Coronary artery (tissue), 2 donors: Measurements from ENCODE around the gene PTPRZ1.

Source experiments
- DNase-seq: peaks from one replicate; pipeline ENCODE4 v3.0.0-alpha.2; 2017; ENCODE audit warnings: low spot score
- H3K27ac ChIP-seq, 2 donors: fragments of 200-600 bp; sonication (generic); one replicate each; pipeline ENCODE4 v1.5.1; 2016 to 2019
- H3K4me3 ChIP-seq: fragments of 200-600 bp; sonication (generic); 2 replicates; pipeline ENCODE4 v1.5.1; 2016; ENCODE audit warnings: mild to moderate bottlenecking, moderate library complexity
- CTCF ChIP-seq: fragments of 200-600 bp; sonication (generic); IDR thresholded peaks from one replicate; pipeline ENCODE4 v1.5.1; 2019; ENCODE audit warnings: antibody characterized with exemption

Gene PTPRZ1

GRCh38 chr7:121961089-121961867, 88.3 kb downstream of the PTPRZ1 start:
- Histone ChIP-seq H3K27ac (no peak overlapping the region), H3K4me3 (no peak overlapping the region)
- DNase-seq, result no peak
- no peak for TF ChIP-seq CTCF

DNA sequence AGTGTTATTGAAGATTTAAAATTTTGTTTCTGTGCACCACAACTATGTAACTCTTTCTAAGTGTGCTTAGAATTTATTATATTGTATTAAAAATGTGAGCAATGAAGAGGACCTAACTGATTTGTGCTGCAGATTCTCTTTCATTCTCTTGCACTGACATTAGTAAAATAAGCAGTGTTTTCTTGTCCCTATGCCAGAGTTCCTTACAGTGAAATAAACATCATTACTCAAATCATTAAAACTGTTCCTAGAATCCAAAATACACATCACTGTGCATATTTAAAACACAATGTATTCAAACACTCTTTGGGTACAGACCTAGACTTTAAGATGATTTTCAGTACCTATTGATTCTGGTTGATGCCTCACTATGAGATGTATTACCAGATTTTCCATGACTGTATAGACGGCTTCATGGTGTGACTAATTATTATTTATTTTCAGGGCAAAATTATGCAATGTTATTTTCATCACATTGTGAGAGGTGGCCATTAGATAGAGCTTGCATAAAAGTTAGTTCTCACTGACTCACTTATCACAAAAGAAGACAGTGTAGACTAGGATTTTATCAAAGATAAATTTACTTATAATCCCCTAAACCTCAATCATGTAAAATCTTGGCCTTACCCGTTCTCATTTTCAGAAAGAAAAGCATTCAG, 93.4 kb downstream of the PTPRZ1 start:
- no peak for DNase-seq
- no peak for TF ChIP-seq CTCF
- Histone ChIP-seq H3K4me3 (no peak overlapping the region), H3K27ac (no peak overlapping the region)

DNA sequence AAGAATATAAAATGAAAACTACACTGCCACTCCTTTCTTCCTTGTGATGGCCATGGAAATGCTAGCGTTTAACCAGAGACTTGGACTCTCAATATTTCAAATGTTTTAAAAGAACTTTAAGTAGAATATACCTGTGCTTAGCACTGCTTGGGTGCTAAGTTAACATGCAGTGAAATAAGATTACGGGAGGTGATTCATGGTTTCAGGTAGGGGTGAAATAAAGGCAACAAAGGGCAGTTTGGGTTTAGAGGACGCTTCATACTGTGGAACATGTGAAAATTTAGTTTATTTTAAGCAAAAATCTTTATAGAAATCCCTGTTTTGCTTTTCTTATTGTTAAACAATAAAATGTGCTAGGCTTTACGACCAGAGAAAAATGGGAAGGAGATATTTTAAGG, 94.0 kb downstream of the PTPRZ1 start:
- H3K27ac ChIP-seq, result no peak overlapping the region
- TF ChIP-seq CTCF, result no peak
- no peak overlapping the region for H3K4me3 ChIP-seq
- no peak for DNase-seq

GRCh38 chr7:121985476-121986030, 112.6 kb downstream of the PTPRZ1 start:
- Histone ChIP-seq H3K27ac (no peak overlapping the region), H3K4me3 (no peak overlapping the region)
- no peak for DNase-seq
- no peak for TF ChIP-seq CTCF

DNA sequence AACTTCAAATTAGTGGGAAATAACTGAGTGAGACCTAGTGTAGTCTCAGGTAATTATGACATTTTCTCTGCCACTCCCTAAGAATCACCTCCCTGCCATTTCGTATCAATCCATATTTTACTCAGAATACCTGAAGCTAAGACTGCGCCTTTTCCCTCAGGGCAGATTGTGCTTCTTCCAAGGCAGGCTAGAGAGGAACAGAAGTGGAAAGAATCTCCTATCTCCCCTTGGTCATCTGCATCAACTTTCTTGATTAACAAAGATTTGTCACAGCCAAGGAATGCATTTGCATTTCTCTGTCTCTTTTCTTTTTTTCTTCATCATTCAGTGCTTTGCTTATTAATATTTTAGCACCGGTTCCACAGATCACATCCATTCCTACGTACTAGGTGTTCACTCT, 119.1 kb downstream of the PTPRZ1 start:
- H3K4me3 ChIP-seq, result no peak overlapping the region
- no peak for TF ChIP-seq CTCF
- DNase-seq, result no peak
- H3K27ac ChIP-seq, result no peak overlapping the region

DNA sequence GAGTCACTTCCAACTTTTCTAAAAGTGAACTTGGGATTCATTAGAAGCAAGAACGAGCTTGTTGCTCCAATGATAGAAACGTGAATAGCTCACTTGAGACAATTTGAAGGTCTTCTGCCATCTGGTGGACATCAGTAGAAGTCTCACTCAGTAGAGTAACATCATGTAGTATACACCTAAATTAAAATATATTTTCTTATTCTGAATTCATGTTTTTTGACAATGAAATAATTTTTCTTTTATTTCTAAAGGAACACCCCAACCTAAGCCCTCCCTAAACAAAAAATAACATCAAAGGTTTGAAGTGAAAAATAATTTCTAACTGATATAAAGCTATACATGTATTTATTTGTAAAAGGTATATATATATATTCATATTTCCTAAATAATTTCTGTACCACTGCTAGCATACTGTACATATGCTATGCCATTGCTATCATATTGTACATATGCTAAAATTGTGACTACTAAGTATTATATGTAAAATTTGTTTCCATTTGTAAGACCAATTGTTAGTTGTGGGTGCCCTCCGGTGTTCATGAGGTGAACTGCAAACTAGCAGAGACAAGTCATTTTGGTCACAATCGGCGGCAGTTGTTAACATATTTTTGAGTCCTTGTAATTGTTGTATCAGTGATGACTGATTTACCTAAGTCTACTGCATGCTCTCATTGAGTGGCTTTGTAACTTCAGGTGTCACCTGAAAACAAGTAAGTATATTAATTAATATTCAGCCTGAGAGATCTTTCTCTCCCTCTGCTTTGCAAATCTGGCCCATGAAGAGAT, 121.9 kb downstream of the PTPRZ1 start:
- DNase-seq, result no peak
- Histone ChIP-seq H3K27ac (no peak overlapping the region), H3K4me3 (no peak overlapping the region)
- peak; percentile 51 for TF ChIP-seq CTCF
